HEK293 (cell line): ENCODE data around the gene HIRIP3.

Experiments
- CTCF ChIP-seq: fragments of 450-650 bp; formaldehyde crosslinking; IDR thresholded peaks from 2 replicates; pipeline ENCODE4 v1.5.1; 2016; ENCODE audit warnings: missing biosample characterization, missing genetic modification characterization
- ZBTB11 ChIP-seq: fragments of 450-650 bp; formaldehyde crosslinking; conservative IDR thresholded peaks from 2 replicates; pipeline ENCODE4 v1.5.1; 2016; ENCODE audit warnings: low read depth, missing biosample characterization, missing genetic modification characterization
- ZBTB7A ChIP-seq: fragments of 450-650 bp; formaldehyde crosslinking; IDR thresholded peaks from 2 replicates; pipeline ENCODE4 v1.5.1; 2016; ENCODE audit warnings: low read depth, missing biosample characterization, missing genetic modification characterization
- ZNF2 ChIP-seq: fragments of 450-650 bp; formaldehyde crosslinking; IDR thresholded peaks from 2 replicates; pipeline ENCODE4 v1.5.1; 2016; ENCODE audit warnings: missing biosample characterization, missing genetic modification characterization
- ZNF416 ChIP-seq: fragments of 450-650 bp; formaldehyde crosslinking; IDR thresholded peaks from 2 replicates; pipeline ENCODE4 v1.5.1; 2016; ENCODE audit warnings: missing biosample characterization, missing genetic modification characterization
- ZNF580 ChIP-seq: fragments of 450-650 bp; formaldehyde crosslinking; IDR thresholded peaks from 2 replicates; pipeline ENCODE4 v1.5.1; 2016; ENCODE audit warnings: missing biosample characterization, missing genetic modification characterization

GRCh38 chr16:30010844-30011713, 15.7 kb upstream of the HIRIP3 start, which contains the start of gene DOC2A:
- TF ChIP-seq ZNF580 (tag by site-specific recombination) (no peak), ZNF416 (tag by site-specific recombination) (no peak), ZNF2 (tag by site-specific recombination) (0 out of 2 replicates have a peak, but pooled peaks have one; percentile 12), ZBTB7A (tag by site-specific recombination) (no peak), CTCF (0 out of 2 replicates have a peak, but pooled peaks have one; percentile 12), ZBTB11 (tag by site-specific recombination) (no peak)
